ENCODE results near the gene SESN2. TPM values are rescaled to one million over a fixed set of nuclear protein-coding genes. Genes with fewer than 3 reads are reported as not detected.

Gene SESN2
- total RNA-seq, 3 donors from 2014 or later (not counting 1 experiment from before 2014, with no cell fraction given), result 21.0 to 30.3 (median 27.1) TPM

DNA sequence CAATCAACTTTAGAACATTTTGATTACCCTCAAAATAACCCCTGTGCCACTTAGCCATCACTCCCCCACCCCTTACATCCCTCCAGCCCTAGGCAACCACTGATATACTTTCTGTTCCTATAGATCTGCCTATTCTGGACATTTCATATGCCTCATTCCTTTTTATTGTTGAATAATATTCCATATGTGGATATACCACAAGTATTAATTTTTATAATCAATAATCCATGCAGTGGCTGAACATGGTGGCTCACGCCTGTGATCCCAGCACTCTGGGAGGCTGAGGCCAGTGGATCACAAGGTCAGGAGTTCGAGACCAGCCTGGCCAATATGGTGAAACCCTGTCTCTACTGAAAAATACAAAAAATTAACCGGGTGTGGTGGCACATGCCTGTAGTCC lies 49.4 kb downstream of the SESN2 start:
- no peaks in the 10 kb centered on the region for H3K9me3 ChIP-seq (ENCODE audit: control insufficient read depth, insufficient read depth, low read length)
- ATAC-seq (no peak), DNase-seq (no peak)
- no peaks in the 10 kb centered on the region for H3K27me3 ChIP-seq (ENCODE audit: control insufficient read depth, insufficient read depth, low read length)
- H3K4me1 Mint-ChIP-seq, result no peaks in the 10 kb centered on the region
- TF ChIP-seq, protein P1, sequence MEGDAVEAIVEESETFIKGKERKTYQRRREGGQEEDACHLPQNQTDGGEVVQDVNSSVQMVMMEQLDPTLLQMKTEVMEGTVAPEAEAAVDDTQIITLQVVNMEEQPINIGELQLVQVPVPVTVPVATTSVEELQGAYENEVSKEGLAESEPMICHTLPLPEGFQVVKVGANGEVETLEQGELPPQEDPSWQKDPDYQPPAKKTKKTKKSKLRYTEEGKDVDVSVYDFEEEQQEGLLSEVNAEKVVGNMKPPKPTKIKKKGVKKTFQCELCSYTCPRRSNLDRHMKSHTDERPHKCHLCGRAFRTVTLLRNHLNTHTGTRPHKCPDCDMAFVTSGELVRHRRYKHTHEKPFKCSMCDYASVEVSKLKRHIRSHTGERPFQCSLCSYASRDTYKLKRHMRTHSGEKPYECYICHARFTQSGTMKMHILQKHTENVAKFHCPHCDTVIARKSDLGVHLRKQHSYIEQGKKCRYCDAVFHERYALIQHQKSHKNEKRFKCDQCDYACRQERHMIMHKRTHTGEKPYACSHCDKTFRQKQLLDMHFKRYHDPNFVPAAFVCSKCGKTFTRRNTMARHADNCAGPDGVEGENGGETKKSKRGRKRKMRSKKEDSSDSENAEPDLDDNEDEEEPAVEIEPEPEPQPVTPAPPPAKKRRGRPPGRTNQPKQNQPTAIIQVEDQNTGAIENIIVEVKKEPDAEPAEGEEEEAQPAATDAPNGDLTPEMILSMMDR (IDR thresholded peaks at IDR 0.05), result no peak
- H3K4me3 Mint-ChIP-seq, result no peak overlapping the region
- peaks cover 4% of the 10 kb centered on the region for H3K4me1 ChIP-seq (ENCODE audit: control insufficient read depth, insufficient read depth, low read length)
- no peaks in the 10 kb centered on the region for H3K36me3 Mint-ChIP-seq
- no peaks in the 10 kb centered on the region for H3K36me3 ChIP-seq (ENCODE audit: control insufficient read depth, insufficient read depth, low read length)
- intact Hi-C loops (cut with micrococcal nuclease), result no loop called here
- H3K4me3 ChIP-seq (ENCODE audit: low read length), result no peak overlapping the region
- WGBS (ENCODE audit: insufficient coverage), result 90% methylated on average over 3 of the region's 3 CpGs
- H3K27ac ChIP-seq (ENCODE audit: low read length), result no peak overlapping the region
- H3K27me3 Mint-ChIP-seq (ENCODE audit: low read depth in 2 of 2), result no peaks in the 10 kb centered on the region
- H3K27ac Mint-ChIP-seq, result no peak overlapping the region
- H3K9me3 Mint-ChIP-seq, result no peaks in the 10 kb centered on the region

GRCh38 chr1:28309702-28310101 lies 50.4 kb downstream of the SESN2 start:
- TF ChIP-seq, protein P1 (IDR thresholded peaks at IDR 0.05), result no peak
- 100% methylated on average over 2 of the region's 2 CpGs for WGBS (ENCODE audit: insufficient coverage)
- Mint-ChIP-seq H3K36me3 (no peaks in the 10 kb centered on the region), H3K9me3 (no peaks in the 10 kb centered on the region), H3K27me3 (ENCODE audit: low read depth in 2 of 2) (no peaks in the 10 kb centered on the region), H3K4me1 (no peaks in the 10 kb centered on the region), H3K27ac (no peak overlapping the region), H3K4me3 (no peak overlapping the region)
- DNase-seq (no peak), ATAC-seq (no peak)
- no peaks in the 10 kb centered on the region for H3K36me3 ChIP-seq (ENCODE audit: control insufficient read depth, insufficient read depth, low read length)
- no peaks in the 10 kb centered on the region for H3K9me3 ChIP-seq (ENCODE audit: control insufficient read depth, insufficient read depth, low read length)
- H3K4me3 ChIP-seq (ENCODE audit: low read length), result no peak overlapping the region
- intact Hi-C loops (cut with micrococcal nuclease), result no loop called here
- no peak overlapping the region for H3K27ac ChIP-seq (ENCODE audit: low read length)
- no peaks in the 10 kb centered on the region for H3K27me3 ChIP-seq (ENCODE audit: control insufficient read depth, insufficient read depth, low read length)
- peaks cover 4% of the 10 kb centered on the region for H3K4me1 ChIP-seq (ENCODE audit: control insufficient read depth, insufficient read depth, low read length)

DNA sequence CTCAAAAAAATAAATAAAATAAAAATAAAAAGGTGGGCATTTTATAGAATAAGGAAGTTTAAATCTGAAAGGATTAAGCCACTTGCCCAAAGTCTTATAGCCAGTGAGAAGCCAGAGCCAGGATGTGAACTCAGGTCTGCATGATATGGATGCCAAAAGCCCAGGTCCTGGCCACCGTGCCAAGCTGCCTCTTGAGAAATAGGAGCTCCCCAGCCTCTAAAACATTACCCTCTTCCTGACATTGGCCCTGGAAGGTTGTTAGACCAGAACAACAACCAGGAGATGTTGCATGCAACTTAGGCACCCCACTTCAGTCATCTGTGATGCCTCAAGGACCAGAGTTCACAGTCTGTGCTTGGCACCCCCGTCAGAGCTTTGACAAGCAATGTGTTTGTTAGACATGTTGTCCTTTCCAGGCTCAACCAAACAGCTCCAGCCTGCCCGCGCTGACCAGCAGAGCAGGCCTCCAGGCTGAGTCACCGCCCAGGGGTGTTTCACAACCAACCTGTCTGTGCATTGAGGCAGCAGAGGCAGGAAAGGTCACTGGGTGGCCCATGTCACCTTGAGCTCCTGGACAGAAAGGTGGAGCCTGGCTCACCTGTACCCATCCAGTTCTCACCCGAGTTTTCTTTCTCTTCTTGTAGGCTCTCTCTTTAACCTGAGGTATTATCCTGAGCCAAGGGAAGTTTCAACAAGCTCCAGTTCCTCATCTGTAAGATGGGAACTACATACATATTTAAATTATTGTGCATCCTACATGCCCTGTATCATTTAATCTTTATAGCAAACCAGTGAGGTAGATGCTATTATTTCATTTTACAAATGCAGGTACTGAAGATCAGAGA lies 54.6 kb downstream of the SESN2 start:
- WGBS (ENCODE audit: insufficient coverage), result 87% methylated on average over 6 of the region's 6 CpGs
- intact Hi-C loops (cut with micrococcal nuclease), result no loop called here
- TF ChIP-seq, protein P1 (IDR thresholded peaks at IDR 0.05), result no peak
- no peaks in the 10 kb centered on the region for H3K27me3 ChIP-seq (ENCODE audit: control insufficient read depth, insufficient read depth, low read length)
- Mint-ChIP-seq H3K9me3 (no peaks in the 10 kb centered on the region), H3K27ac (no peak overlapping the region), H3K4me1 (no peaks in the 10 kb centered on the region), H3K4me3 (no peak overlapping the region), H3K36me3 (no peaks in the 10 kb centered on the region), H3K27me3 (ENCODE audit: low read depth in 2 of 2) (no peaks in the 10 kb centered on the region)
- no peaks in the 10 kb centered on the region for H3K9me3 ChIP-seq (ENCODE audit: control insufficient read depth, insufficient read depth, low read length)
- no peak overlapping the region for H3K4me3 ChIP-seq (ENCODE audit: low read length)
- no peaks in the 10 kb centered on the region for H3K36me3 ChIP-seq (ENCODE audit: control insufficient read depth, insufficient read depth, low read length)
- H3K27ac ChIP-seq (ENCODE audit: low read length), result no peak overlapping the region
- H3K4me1 ChIP-seq (ENCODE audit: control insufficient read depth, insufficient read depth, low read length), result no peaks in the 10 kb centered on the region
- DNase-seq (no peak), ATAC-seq (no peak)

DNA sequence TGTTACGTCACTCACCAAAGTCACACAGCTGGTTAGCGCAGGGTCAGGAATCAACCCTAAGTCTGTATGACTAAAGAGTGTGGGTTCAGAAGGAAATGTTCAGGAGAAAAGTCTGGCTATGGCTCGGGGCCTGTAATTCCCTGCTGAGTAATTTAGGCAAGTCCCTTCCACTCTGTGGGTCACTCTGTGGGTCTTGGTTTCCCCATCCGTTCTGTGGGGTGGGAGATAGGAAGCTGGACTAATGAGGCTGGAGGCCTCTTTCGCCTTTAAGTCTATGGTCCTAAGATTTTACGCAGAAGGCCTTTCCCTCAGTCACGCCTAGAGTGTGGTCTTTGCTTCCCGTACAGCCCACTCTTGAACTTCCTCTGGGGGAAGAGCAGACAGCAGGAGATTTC lies 55.2 kb downstream of the SESN2 start:
- Mint-ChIP-seq H3K4me3 (no peak overlapping the region), H3K36me3 (no peaks in the 10 kb centered on the region), H3K4me1 (no peaks in the 10 kb centered on the region), H3K27ac (no peak overlapping the region), H3K27me3 (ENCODE audit: low read depth in 2 of 2) (no peaks in the 10 kb centered on the region), H3K9me3 (no peaks in the 10 kb centered on the region)
- no peak overlapping the region for H3K4me3 ChIP-seq (ENCODE audit: low read length)
- WGBS (ENCODE audit: insufficient coverage), result 66% methylated on average over 8 of the region's 8 CpGs
- DNase-seq, result no peak
- TF ChIP-seq, protein P1 (IDR thresholded peaks at IDR 0.05), result no peak
- H3K27ac ChIP-seq (ENCODE audit: low read length), result no peak overlapping the region
- H3K27me3 ChIP-seq (ENCODE audit: control insufficient read depth, insufficient read depth, low read length), result no peaks in the 10 kb centered on the region
- intact Hi-C loops (cut with micrococcal nuclease), result no loop called here
- H3K9me3 ChIP-seq (ENCODE audit: control insufficient read depth, insufficient read depth, low read length), result no peaks in the 10 kb centered on the region
- no peak for ATAC-seq
- no peaks in the 10 kb centered on the region for H3K36me3 ChIP-seq (ENCODE audit: control insufficient read depth, insufficient read depth, low read length)
- no peaks in the 10 kb centered on the region for H3K4me1 ChIP-seq (ENCODE audit: control insufficient read depth, insufficient read depth, low read length)
